HEK293 (cell line): Measurements from ENCODE around the gene USP35.

Experiments used
- CTCF ChIA-PET: fragments of 350-600 bp; formaldehyde crosslinking; extraction: SDS; loops from one replicate; lab custom pipeline; 2021; ENCODE audit warnings: antibody characterized with exemption; lab: Yijun Ruan, JAX
- POLR2A ChIA-PET: fragments of 300-600 bp; formaldehyde crosslinking; extraction: SDS; loops from one replicate; lab custom pipeline; 2020; ENCODE audit warnings: antibody characterized with exemption, inconsistent platforms; lab: Yijun Ruan, JAX
- H3K27ac ChIP-seq: fragments of 200-500 bp; sonication (Bioruptor generic); 2 replicates; pipeline ENCODE4 v1.5.1; 2014; ENCODE audit warnings: low read depth, low read length, control low read depth, inconsistent platforms; ENCODE audit errors: extremely low read depth
- H3K36me3 ChIP-seq, 2 experiments: fragments of 200-500 bp in 1 of 2; sonication (Bioruptor generic) in 1 of 2; 1 replicate in 1 of 2; 2 replicates in 1 of 2; pipeline ENCODE4 v1.5.1; 2014 to 2017; ENCODE audit warnings: inconsistent platforms in 2 of 2, low read length in 2 of 2; ENCODE audit not compliant: control insufficient read depth in 2 of 2, insufficient read depth in 1 of 2
- H3K4me1 ChIP-seq: fragments of 200-500 bp; sonication (Bioruptor generic); 2 replicates; pipeline ENCODE4 v1.5.1; 2014; ENCODE audit warnings: mild to moderate bottlenecking, low read length, inconsistent platforms; ENCODE audit not compliant: control insufficient read depth, insufficient read depth
- H3K4me3 ChIP-seq: 2 replicates; pipeline ENCODE4 v1.5.1; 2011; ENCODE audit warnings: low read depth, mild to moderate bottlenecking, control low read depth, low read length, moderate library complexity
- H3K9me3 ChIP-seq: fragments of 200-500 bp; sonication (Bioruptor generic); 2 replicates; pipeline ENCODE4 v1.5.1; 2014; ENCODE audit warnings: low read depth, low read length, inconsistent platforms; ENCODE audit not compliant: control insufficient read depth, insufficient read depth
- BCL11A ChIP-seq: fragments of 450-650 bp; formaldehyde crosslinking; IDR thresholded peaks from 2 replicates; pipeline ENCODE4 v1.5.1; 2016; ENCODE audit warnings: low read depth, missing biosample characterization, missing genetic modification characterization
- KLF7 ChIP-seq: fragments of 450-650 bp; formaldehyde crosslinking; IDR thresholded peaks from 2 replicates; pipeline ENCODE4 v1.5.1; 2016; ENCODE audit warnings: missing biosample characterization, missing genetic modification characterization, borderline replicate concordance
- REPIN1 ChIP-seq: fragments of 450-650 bp; formaldehyde crosslinking; IDR thresholded peaks from 2 replicates; pipeline ENCODE4 v1.5.1; 2017; ENCODE audit warnings: missing biosample characterization, missing genetic modification characterization, low read depth
- SALL2 ChIP-seq: fragments of 450-650 bp; formaldehyde crosslinking; IDR thresholded peaks from 2 replicates; pipeline ENCODE4 v1.5.0; 2017; ENCODE audit warnings: missing biosample characterization, mild to moderate bottlenecking, missing genetic modification characterization, borderline replicate concordance
- SCRT2 ChIP-seq: fragments of 450-650 bp; formaldehyde crosslinking; IDR thresholded peaks from 2 replicates; pipeline ENCODE4 v1.5.1; 2016; ENCODE audit warnings: missing biosample characterization, missing genetic modification characterization
- ZBTB10 ChIP-seq: fragments of 450-650 bp; formaldehyde crosslinking; IDR thresholded peaks from 2 replicates; pipeline ENCODE4 v1.5.1; 2016; ENCODE audit warnings: missing biosample characterization, missing genetic modification characterization
- ZBTB7A ChIP-seq: fragments of 450-650 bp; formaldehyde crosslinking; IDR thresholded peaks from 2 replicates; pipeline ENCODE4 v1.5.1; 2016; ENCODE audit warnings: low read depth, missing biosample characterization, missing genetic modification characterization
- ZNF221 ChIP-seq: fragments of 450-650 bp; formaldehyde crosslinking; IDR thresholded peaks from 2 replicates; pipeline ENCODE4 v1.5.1; 2017; ENCODE audit warnings: missing biosample characterization, missing genetic modification characterization, borderline replicate concordance
- ZNF350 ChIP-seq: fragments of 450-650 bp; formaldehyde crosslinking; IDR thresholded peaks from 2 replicates; pipeline ENCODE4 v1.5.0; 2017; ENCODE audit warnings: missing biosample characterization, mild to moderate bottlenecking, missing genetic modification characterization
- ZNF488 ChIP-seq: fragments of 450-650 bp; formaldehyde crosslinking; IDR thresholded peaks from 2 replicates; pipeline ENCODE4 v1.5.1; 2016; ENCODE audit warnings: missing biosample characterization, missing genetic modification characterization
- ZNF514 ChIP-seq: fragments of 450-650 bp; formaldehyde crosslinking; IDR thresholded peaks from 2 replicates; pipeline ENCODE4 v1.5.1; 2016; ENCODE audit warnings: missing biosample characterization, missing genetic modification characterization
- ZNF548 ChIP-seq: fragments of 450-650 bp; formaldehyde crosslinking; IDR thresholded peaks from 2 replicates; pipeline ENCODE4 v1.5.1; 2016; ENCODE audit warnings: missing biosample characterization, missing genetic modification characterization
- ZNF624 ChIP-seq: fragments of 450-650 bp; formaldehyde crosslinking; IDR thresholded peaks from 2 replicates; pipeline ENCODE4 v1.5.1; 2017; ENCODE audit warnings: missing biosample characterization, missing genetic modification characterization
- ZNF629 ChIP-seq: fragments of 450-650 bp; formaldehyde crosslinking; IDR thresholded peaks from 2 replicates; pipeline ENCODE4 v1.5.1; 2017; ENCODE audit warnings: missing biosample characterization, missing genetic modification characterization
- ZNF692 ChIP-seq: fragments of 450-650 bp; formaldehyde crosslinking; IDR thresholded peaks from 2 replicates; pipeline ENCODE4 v1.5.1; 2016; ENCODE audit warnings: missing biosample characterization, missing genetic modification characterization
- ZNF785 ChIP-seq: fragments of 450-650 bp; formaldehyde crosslinking; IDR thresholded peaks from 2 replicates; pipeline ENCODE4 v1.5.1; 2016; ENCODE audit warnings: missing biosample characterization, missing genetic modification characterization
- ZSCAN30 ChIP-seq: fragments of 450-650 bp; IDR thresholded peaks from 2 replicates; pipeline ENCODE4 v1.5.1; 2018; ENCODE audit warnings: missing biosample characterization, mild to moderate bottlenecking, missing genetic modification characterization, moderate library complexity
- ZSCAN5A ChIP-seq: fragments of 450-650 bp; formaldehyde crosslinking; IDR thresholded peaks from 2 replicates; pipeline ENCODE4 v1.5.1; 2016; ENCODE audit warnings: missing biosample characterization, missing genetic modification characterization
- TF ChIP-seq, protein P1 (sequence below): fragments of 450-650 bp; formaldehyde crosslinking; optimal IDR thresholded peaks from 2 replicates; pipeline ENCODE3; 2016; ENCODE audit warnings: missing biosample characterization, mild to moderate bottlenecking, missing genetic modification characterization
- TF ChIP-seq, protein P2 (sequence below): fragments of 450-650 bp; formaldehyde crosslinking; IDR thresholded peaks from 2 replicates; pipeline ENCODE4 v1.5.1; 2017; ENCODE audit warnings: missing biosample characterization, missing genetic modification characterization

USP35 gene, protein sequence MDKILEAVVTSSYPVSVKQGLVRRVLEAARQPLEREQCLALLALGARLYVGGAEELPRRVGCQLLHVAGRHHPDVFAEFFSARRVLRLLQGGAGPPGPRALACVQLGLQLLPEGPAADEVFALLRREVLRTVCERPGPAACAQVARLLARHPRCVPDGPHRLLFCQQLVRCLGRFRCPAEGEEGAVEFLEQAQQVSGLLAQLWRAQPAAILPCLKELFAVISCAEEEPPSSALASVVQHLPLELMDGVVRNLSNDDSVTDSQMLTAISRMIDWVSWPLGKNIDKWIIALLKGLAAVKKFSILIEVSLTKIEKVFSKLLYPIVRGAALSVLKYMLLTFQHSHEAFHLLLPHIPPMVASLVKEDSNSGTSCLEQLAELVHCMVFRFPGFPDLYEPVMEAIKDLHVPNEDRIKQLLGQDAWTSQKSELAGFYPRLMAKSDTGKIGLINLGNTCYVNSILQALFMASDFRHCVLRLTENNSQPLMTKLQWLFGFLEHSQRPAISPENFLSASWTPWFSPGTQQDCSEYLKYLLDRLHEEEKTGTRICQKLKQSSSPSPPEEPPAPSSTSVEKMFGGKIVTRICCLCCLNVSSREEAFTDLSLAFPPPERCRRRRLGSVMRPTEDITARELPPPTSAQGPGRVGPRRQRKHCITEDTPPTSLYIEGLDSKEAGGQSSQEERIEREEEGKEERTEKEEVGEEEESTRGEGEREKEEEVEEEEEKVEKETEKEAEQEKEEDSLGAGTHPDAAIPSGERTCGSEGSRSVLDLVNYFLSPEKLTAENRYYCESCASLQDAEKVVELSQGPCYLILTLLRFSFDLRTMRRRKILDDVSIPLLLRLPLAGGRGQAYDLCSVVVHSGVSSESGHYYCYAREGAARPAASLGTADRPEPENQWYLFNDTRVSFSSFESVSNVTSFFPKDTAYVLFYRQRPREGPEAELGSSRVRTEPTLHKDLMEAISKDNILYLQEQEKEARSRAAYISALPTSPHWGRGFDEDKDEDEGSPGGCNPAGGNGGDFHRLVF

GRCh38 chr11:78188286-78189173 lies at the start of gene USP35, which contains the start of gene KCTD21:
Gene USP35 (plus strand): TSS chr11:78188919. CDS start chr11:78196246, 7,327 bp downstream.
Gene KCTD21 (minus strand): TSS chr11:78188626. CDS start chr11:78174554, 14,072 bp downstream.
- ChIA-PET POLR2A (interaction anchor here (0.5 to 1.6 kb wide), 11 partner anchors 13 to 1404 kb away, joined by 3 to 21 read pairs (median 4); partner anchors contain the start of genes ALG8, INTS4, NARS2 and NDUFC2), CTCF (interaction anchor here (0.6 to 1.9 kb wide), 4 partner anchors 19 to 1009 kb away, joined by 3 to 4 read pairs (median 4); no protein-coding TSS in a partner anchor)
- Histone ChIP-seq H3K27ac (no peak within 1 kb of the TSS; the same call in 1 of the 2 replicates), H3K4me1 (no peaks in the 10 kb centered on the region), H3K4me3 (peak within 1 kb of the TSS; percentile 83), H3K9me3 (no peaks in the 10 kb centered on the region), H3K36me3 (no peaks in the 10 kb centered on the region)
- TF ChIP-seq ZNF514 (no peak), KLF7 (tag by site-specific recombination) (peak; percentile 92), ZNF785 (tag by site-specific recombination) (0 out of 2 replicates have a peak, but pooled peaks have one; percentile 75), ZNF548 (tag by site-specific recombination) (no peak), ZNF624 (tag by site-specific recombination) (no peak), ZSCAN5A (tag by site-specific recombination) (peak; percentile 97), ZBTB10 (tag by site-specific recombination) (peak; percentile 49; the same call in 1 of the 2 replicates), ZNF488 (tag by site-specific recombination) (0 out of 2 replicates have a peak, but pooled peaks have one; percentile 26), ZNF692 (tag by site-specific recombination) (peak; percentile 99), SALL2 (tag by site-specific recombination) (no peak), ZNF350 (no peak), REPIN1 (tag by site-specific recombination) (0 out of 2 replicates have a peak, but pooled peaks have one; percentile 65), BCL11A (tag by site-specific recombination) (peak; percentile 76), ZSCAN30 (tag by site-specific recombination) (peak; percentile 89), SCRT2 (0 out of 2 replicates have a peak, but pooled peaks have one; percentile 25), ZNF221 (tag by site-specific recombination) (no peak), ZBTB7A (peak; percentile 21; the same call in 1 of the 2 replicates), ZNF629 (tag by site-specific recombination) (peak; percentile 72)
- TF ChIP-seq, protein P1, sequence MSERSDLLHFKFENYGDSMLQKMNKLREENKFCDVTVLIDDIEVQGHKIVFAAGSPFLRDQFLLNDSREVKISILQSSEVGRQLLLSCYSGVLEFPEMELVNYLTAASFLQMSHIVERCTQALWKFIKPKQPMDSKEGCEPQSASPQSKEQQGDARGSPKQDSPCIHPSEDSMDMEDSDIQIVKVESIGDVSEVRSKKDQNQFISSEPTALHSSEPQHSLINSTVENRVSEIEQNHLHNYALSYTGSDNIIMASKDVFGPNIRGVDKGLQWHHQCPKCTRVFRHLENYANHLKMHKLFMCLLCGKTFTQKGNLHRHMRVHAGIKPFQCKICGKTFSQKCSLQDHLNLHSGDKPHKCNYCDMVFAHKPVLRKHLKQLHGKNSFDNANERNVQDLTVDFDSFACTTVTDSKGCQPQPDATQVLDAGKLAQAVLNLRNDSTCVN (tag by site-specific recombination) = peak; percentile 81
- TF ChIP-seq, protein P2, sequence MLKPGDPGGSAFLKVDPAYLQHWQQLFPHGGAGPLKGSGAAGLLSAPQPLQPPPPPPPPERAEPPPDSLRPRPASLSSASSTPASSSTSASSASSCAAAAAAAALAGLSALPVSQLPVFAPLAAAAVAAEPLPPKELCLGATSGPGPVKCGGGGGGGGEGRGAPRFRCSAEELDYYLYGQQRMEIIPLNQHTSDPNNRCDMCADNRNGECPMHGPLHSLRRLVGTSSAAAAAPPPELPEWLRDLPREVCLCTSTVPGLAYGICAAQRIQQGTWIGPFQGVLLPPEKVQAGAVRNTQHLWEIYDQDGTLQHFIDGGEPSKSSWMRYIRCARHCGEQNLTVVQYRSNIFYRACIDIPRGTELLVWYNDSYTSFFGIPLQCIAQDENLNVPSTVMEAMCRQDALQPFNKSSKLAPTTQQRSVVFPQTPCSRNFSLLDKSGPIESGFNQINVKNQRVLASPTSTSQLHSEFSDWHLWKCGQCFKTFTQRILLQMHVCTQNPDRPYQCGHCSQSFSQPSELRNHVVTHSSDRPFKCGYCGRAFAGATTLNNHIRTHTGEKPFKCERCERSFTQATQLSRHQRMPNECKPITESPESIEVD (tag by site-specific recombination) = no peak
